GM21737 (cell line): ENCODE data around the gene BNC2.
"Not testable (repeated sequence)": the region's sequence is repeated elsewhere in the genome, so short reads cannot be mapped to it uniquely, and the experiment has no call there.

Source experiments
- ATAC-seq: cut with Tn5 transposase; IDR thresholded peaks from one replicate; pipeline ENCODE4 v1.9.1; 2021; ENCODE audit warnings: mild to moderate bottlenecking, moderate library complexity; ENCODE audit not compliant: unreplicated experiment

BNC2 gene

DNA sequence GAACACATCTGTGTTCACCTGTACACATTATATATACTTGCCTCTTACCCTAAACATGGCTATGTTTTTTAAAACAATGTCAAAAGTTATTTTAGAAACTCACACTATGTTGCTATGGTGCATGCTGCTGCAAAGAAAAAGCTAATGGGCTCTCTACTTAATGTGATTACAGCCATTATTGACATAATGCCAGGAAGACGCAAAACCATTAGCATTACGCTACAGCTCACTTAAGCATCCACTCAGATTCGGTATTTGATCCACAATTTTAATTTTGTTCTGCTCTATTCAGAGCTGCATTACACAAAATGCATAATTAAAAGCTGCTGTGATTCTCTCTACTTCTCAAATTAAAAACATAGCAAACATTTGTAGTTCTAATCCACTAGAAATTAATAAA lies 395.2 kb downstream of the BNC2 start:
- ATAC-seq: no peak

DNA sequence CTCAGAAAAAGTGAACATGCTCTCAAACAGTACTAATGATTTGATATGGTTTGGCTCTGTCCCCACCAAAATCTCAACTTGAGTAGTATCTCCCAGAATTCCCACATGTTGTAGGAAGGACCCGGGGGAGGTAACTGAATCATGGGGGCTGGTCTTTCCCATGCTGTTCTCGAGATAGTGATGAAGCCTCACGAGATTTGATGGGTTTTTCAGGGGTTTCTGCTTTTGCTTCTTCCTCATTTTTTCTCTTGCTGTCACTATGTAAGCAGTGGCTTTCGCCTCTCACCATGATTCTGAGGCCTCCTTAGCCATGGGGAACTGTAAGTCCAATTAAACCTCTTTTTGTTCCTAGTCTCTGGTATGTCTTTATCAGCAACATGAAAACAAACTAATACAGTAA lies 401.3 kb downstream of the BNC2 start:
- no peak for ATAC-seq

- ATAC-seq: no peak
Observed at GRCh38 chr9:16461851-16462250, 408.6 kb downstream of the BNC2 start.

DNA sequence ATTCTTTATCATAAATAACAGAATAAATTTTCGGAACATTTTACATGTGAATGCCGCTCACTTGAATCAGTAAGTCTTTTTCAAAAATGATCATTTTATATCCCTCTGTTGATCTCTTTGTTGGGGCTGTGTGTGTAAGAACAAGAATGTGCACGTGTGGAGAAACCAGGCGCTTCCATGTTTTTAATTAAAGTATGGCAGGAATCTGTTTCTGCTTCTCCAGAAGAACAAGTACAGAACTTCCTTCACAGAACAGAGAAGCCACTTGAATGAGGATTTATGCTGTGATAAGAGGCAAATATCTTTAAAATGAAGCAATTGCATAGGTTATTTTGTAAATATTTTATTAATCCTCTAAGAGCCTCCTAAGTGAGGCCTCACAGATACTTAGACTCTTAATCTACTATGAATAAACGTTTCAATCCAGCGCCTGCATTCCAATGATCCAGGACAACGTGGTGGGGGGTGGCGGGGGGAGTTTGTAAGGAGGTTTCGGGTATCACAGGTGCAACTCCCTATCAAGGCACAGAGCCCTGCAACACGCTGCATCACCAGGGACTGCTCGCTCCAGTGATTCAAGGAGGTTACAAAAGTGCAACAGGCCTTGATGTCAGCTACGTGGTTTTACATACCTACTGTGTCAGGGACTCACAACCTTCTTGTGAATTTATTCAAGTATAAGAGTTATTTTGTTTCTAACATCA lies 409.2 kb downstream of the BNC2 start:
- ATAC-seq: no peak

DNA sequence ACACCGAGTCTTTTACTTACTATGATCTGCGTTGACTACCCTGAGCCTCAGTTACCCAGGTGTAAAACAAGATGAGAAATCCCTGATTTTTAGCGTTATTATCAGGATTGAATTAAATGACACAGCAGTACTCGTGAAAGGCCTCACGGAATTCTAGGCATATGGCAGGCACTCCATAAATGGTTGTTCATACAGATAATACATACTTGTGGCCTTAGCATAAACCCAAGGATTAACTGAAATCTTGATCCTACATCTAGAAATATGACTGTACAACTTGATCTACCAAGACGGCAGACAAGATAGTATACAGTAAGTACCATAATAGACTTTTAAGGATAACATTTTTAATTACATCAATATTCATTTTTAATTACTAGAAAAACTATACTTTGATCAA lies 409.8 kb downstream of the BNC2 start:
- no peak for ATAC-seq

DNA sequence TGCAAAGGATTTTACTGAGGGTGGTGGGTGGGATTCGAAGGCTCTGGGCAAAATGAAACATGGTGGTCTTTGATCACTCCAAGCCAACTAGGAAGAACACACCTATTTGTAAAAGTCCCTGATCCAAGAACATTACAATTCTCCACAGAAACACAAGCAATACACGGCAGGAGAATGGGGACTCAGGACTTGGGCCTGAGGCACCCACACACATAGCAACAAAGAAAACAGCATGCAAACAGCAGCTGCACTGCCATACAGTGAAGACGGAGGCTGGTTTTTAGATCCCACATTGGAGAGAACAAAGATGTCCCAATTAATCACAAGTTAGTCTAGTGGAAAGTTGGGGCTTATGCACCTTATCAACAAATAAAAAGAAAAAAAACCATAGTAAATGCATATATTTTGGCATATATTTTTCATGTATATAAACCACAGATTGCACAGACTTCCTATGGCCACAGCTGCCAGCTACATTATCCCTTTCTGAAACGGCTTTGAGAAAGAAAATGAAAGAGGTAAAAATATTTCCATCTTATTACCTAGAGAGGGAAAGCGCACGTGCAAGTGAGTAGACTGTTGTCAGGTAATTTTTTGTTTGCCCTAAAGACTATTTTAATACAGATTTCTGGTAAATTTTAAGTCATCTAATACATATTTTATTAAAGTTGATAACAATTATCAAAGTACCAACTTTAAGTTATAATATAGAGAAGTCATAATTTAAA lies 410.9 kb downstream of the BNC2 start:
- no peak for ATAC-seq

DNA sequence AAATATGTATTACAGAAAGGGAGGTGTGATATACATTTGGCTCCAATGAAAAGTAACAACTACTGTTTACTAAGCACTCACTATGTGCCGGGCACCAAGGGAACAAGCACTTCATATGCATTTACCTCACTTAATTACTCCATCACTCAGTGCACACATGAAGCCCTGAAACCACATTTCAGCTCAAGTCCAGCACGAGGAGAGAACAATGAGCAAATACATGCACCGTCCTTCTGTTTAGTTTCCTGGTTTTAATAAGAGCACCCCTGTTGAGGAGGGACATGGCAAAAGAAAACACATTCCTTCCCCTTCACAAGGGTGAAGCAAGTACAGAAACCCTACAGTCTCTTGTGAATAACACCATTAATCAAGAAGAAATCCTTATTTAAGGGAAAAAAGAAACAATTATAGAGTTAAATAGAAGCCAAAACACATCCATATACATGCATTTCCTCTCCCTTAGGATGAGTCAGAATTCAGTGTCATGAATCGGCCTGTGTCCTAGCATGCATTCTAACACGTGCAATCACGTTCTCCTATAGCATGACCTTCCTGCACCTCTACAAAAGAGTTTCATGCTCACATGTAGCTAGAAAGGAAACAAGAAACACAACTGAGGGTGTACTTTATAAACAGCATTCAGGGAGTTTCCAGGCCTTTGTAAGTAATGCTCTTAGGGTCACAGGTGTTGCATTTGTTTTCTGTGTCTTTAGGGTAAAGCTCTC lies 411.6 kb downstream of the BNC2 start:
- ATAC-seq: no peak

GRCh38 chr9:16455842-16456241 lies 414.6 kb downstream of the BNC2 start:
- ATAC-seq: no peak

DNA sequence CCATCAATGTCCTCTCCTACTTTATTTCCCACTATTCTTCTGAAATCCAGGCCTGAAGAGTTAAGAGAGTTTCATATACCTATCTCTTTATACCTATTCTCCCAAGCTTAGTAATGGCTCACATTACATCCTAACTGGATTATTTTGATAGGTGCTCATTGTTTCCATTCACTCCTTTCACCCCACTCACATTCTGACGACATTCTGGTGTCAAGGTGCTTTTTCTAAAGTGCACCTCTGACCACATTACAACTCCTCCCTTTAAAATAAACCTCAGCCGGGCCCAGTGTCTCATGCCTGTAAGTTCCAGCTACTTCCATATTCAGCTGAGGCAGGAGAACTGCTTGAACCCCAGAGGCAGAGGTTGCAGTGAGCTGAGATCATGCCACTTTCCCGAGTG lies 417.1 kb downstream of the BNC2 start:
- ATAC-seq: no peak

DNA sequence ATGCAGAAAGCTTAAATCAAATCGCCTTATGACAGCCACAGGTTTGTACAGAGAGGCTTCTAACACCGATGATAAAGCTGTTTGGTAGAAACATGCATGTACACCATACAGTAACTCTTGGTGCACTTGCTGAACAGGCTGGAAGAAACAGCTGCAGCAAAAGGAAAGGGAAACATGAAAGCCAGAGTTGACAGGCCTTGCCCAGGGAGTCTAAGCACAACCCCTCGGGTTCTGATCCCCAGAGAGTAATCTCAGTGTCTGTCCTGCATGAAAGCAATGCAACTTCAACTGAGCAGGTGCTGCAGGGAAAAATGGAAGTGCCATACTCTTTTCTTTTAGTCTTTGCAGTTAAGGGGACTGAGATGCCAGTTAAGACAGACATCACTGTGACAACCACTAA lies 419.9 kb downstream of the BNC2 start:
- no peak for ATAC-seq

GRCh38 chr9:16450043-16450442 lies 420.4 kb downstream of the BNC2 start:
- ATAC-seq: no peak

DNA sequence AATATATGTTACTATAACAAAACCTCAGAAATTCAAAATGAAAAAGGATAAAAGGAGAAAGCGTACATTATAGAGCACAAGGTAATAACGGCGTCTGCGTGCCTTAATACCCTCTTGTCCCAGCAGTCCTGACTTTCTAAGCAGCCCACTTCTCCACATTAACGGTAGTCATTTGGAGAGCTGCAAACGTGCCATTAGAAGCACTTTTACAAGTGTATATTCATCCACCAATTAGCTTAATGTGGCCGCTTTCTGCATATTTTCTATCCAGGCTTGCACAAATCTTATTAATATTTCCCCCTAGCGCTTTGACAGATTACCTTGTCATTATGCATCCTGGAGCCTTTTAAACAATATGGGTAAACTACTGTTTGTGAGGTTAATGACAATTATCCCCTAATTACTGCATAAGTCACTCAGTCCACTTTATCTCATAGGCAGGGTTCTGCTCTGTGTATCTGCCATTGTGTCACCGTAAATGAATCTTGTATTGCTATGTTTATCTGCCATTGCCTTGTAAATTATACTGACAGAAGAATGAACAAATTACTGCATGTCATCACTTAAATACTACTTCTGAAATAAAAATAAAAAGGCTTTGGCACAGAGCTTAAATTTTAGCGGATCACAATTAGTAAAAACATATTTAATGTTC lies 421.3 kb downstream of the BNC2 start:
- ATAC-seq: no peak

DNA sequence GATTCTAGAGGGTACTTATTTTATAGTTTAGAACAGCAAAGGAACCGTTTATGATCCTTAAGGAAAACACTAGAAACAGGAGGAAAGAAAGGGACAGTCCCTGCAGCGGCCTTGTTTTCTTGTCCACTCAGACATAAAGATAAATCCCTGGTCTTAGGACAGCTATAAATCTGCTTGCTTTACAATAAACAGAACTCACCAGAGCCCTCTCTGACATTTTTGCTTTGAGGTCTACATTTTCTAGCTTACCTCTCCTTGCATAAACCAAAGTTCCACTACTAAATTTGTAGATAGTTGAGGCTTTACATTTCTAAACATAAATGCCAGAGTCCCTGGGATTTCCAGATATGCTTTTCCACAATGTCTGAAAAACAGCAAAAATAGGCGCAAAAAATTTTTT lies 422.5 kb downstream of the BNC2 start:
- ATAC-seq: no peak

DNA sequence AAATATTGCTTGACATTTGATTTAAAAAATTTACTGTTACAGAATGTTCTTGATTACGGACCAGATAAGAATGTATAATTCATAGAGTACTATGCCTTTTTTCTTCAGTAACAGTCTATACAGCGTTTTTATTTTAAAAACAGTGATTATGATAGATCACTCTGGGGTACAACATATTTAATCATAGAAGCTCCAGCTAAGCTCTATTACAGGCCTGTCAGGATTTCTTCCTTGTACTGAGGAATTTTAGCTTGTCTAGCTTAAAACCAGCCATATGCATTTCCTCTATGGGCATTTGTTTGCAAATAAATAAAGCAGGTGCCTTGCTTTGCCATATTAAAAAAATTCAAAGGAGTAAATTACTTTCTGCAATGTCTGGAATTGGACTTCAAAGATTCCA lies 423.8 kb downstream of the BNC2 start:
- ATAC-seq: no peak

- ATAC-seq: no peak
Observed at GRCh38 chr9:16445141-16445920, 425.1 kb downstream of the BNC2 start.

- no peak for ATAC-seq
Observed at GRCh38 chr9:16442622-16443021, 427.8 kb downstream of the BNC2 start.

- ATAC-seq: no peak
Observed at GRCh38 chr9:16441791-16442190, 428.7 kb downstream of the BNC2 start.

DNA sequence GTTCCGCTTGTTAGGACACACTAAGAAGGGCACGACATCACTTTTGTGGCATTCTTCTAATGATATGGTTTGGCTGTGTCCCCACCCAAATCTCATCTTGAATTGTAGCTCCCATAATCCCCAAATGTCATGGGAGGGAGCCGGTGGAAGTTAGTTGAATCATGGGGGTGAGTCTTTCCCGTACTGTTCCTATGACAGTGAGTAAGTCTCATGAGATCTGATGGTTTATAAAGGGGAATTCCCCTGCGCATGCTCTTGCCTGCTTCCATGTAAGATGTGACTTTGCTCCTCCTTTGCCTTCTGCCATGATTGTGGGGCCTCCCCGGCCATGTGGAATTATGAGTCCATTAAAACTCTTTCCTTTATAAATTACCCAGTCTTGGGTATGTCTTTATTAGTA lies 431.6 kb downstream of the BNC2 start:
- not testable (repeated sequence) for ATAC-seq

DNA sequence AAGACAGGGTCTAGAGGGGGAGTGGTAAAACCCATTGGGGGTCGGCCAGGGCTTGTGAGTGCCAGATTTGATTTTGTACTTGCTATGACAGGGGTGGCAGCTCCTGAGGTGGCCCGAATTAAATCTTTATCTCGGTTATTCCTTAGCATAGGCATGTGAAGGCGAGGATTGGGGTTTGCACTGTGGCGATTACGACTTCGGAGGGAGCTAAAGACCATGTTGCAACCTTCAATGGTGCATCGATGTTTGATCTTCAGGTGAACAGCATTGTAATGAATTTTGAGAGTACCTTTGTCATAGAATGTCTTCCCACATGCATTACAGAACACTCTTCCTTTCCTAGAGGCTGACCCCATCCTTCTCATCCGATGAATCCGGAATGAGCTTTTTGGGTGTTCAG lies 433.9 kb downstream of the BNC2 start:
- ATAC-seq: no peak

GRCh38 chr9:16434526-16434925 lies 435.9 kb downstream of the BNC2 start:
- ATAC-seq: no peak

- ATAC-seq: no peak
Observed at GRCh38 chr9:16433494-16433893, 437.0 kb downstream of the BNC2 start.
